Measurements from ENCODE around the gene PGM2.

PGM2 gene

DNA sequence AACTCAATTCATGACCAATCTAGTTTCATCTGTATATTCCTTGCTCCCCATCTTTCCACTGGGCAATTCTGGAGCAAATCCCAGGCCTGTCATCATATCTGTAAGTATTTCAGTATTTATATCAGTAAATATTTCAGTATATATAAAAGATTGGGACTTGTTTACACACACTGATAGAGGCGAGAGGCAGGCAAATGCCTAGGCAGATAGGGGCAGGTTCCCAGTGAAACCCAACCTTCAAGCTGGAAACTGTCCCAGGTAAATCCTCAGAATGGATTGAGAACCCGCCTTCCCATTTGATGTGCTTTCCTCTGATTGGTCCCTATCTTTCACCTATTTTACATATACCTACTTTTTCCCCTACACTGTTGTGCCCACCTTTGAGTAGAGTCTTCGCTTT lies 40.6 kb downstream of the PGM2 start:
- DNase-seq: no peak

DNA sequence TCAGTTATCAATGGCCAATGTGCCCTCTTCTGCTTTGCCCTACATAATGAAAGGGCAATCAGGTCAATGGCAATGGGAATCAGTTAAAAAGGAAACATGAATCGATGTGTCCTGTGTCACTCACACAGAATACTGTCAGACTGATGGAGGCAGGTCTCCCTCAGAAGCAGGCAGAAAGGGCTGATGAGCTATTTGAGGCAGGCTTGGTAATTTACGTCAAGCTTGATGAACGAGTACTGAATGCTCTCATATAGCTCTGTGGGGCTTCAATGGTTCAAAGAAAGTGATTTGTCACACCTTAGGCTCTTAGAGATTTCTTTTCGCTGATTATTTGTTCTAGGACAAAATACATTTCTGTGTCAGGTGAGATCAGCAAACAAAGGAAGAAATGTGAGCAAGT lies 41.8 kb downstream of the PGM2 start:
- DNase-seq: no peak

DNA sequence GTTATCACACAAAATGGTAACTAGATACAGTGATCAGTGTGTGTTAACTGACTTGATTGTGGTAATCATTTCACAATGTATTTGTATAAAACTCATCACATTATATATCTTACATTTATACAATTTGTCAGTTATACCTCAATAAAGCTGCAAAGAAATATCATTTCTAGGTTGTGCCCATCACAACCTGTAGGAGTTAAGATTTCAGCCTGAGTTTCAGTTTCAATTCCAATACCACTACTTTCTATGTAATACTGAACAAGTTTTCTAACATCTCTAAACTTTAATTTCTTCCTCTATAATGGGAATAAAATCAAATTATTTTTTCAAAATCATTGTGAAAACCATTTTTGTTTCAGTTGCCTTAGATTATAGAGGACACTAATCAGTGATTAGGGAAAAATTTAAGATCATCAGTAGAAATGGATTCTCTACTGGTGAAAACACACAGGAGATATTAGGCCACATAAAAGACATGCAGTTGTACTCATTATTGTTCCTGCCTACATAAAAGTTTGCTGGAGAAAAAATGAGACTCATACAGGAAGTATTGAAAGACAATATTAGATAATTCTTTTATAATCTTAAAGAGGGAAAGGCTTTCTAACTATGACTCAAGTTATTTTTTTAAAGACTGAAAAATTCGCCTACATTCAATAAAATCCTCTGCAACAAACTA lies 46.0 kb downstream of the PGM2 start:
- DNase-seq: no peak

DNA sequence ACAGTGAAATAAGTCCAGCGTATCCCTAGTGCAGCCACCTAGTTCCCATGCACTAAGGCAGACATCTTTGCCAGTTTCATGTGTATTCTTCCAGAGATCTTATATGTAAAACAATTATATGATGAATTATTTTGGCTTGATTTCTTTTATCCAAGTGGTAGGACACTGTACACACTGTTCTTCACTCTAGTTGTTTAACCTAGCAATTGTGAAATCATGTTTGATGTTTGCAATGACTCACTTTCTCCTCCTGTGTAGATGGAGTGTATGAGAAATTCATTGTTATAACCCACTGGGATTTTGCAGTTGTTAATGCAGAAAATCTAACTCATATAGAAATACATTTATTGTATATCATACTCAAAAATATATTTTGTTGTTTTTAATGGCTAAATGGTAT lies 46.9 kb downstream of the PGM2 start:
- peak; percentile 62 for DNase-seq

DNA sequence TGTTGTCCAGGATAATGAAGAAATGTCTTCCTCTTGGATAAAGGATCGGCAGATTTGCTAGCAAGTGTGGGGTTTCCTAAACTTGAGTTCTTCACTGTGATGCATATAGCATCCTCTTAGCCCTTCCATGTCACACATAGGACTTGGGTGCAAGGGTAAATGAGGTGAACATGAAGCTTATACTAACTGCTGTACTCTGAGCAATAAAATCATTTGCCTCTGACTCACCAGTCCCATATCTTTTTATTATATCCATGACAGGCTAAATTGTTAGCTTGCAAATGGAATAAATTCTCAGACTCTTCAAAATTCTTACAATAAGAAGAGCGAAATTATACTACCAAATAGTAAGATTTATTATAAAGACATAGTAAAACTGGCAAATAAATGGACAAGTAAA lies 49.7 kb downstream of the PGM2 start:
- peak; percentile 4 for DNase-seq

DNA sequence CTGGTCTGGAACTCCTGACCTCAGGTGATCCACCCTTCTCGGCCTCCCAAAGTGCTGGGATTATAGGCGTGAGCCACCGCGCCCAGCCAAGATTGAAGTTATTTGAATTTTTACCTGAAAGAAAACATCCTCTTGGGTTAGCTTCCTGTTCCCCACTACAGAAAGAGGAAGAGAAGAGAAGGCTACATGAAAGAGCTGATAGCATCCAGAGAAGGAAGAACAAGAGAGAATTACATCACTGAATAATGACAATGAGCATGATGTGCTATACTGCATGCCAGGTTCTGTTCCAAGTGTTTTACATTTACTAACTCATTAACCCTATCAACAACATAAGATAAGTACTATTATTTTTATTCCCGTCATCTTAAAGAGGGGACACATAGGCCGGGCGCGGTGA lies 52.9 kb downstream of the PGM2 start:
- no peak for DNase-seq

DNA sequence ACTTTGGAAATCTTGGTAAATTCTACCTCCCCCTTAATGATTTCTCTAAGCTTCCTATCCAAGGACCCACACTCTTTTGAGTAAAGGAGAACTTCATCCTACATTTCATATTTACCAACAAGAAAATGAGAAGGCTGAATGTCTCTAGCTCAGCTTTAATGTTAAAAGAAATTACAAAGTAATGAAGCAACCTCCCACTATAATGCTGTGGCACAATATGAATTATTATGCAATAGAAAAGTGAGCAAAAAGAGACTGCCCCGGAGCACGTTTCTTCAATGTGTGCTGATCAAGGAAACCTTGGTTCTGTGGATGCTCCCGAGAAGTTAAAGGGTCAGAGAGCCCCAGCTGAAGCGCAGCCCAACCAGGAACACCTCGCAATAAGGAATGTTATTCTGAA lies 55.3 kb downstream of the PGM2 start:
- DNase-seq: no peak

DNA sequence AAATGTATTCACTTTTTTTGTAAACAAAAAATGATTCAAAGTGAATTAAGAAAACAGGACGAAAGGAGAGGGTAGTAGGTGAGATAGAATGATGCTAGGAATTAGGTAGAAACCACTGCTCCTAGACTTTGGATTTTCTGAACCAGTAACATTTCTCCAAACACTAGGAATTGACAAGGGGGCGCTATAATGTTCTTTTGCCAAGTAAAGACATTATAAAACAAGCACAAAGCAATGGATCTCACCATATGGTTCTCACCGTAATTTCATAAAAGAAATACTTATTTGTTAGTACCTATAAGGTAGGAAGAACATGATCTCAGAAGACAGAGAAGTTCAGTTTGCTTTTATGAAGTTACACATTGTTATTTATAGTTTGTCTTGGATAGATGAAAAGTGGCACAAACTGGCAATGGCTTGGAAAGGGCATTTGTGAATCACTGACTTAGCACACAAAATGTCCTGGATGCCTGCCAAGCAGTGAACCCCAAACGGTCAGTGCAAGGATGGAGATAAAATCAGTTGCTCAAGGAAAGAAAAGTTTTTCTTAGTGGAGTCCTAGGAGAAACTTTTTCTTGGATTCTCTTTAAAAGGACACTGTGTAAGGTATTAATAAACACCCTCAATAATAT lies 56.3 kb downstream of the PGM2 start:
- DNase-seq: peak; percentile 19

DNA sequence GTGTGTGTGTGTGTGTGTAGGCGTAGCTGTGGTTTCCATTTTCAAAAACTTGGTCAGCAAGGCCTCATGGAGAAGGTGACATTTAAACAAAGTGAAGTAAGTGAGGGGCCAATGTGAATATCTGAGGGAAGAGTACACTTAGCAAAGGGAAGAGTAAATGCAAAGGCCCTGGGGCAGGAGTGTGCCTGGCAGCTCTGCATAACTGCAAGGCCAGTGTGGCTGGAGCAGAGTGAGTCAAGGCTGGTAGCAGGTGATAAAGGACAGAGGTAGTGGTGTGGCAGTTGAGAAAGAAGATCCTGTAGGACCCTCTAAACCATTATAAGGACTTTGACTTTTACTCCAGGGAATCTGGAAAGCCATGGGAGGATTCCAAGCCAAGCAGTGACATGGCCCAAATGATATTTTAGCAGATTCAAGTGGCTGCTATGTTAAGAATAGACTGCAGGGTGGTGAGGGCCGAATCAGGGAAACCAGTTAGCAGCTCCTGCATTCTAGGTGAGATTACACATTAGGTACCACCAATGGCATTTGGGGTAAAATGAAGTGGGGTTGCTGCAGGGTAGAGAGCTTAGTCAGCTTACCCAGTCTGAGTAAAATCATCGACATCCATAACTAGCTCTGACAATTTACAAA lies 58.5 kb downstream of the PGM2 start:
- DNase-seq: peak; percentile 7

DNA sequence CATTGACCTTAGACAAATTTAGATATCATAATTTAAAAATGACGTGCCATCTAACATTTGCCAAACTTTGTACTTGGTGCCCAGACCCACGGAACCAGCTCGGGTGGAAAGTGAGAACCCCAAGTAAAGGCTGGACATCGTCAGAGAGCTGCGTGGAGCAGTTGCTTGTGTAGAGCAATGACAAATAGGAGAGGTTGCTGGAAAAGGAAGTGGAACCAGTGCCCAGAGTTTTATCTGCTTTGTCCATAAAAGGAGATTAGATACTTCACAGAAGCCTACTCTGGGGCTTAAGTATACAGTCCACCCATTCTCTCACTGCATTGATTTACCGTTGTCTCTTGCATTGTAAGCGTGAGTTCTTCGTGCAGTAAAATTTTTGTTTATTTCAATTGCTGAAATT lies 59.0 kb downstream of the PGM2 start:
- peak; percentile 51 for DNase-seq

DNA sequence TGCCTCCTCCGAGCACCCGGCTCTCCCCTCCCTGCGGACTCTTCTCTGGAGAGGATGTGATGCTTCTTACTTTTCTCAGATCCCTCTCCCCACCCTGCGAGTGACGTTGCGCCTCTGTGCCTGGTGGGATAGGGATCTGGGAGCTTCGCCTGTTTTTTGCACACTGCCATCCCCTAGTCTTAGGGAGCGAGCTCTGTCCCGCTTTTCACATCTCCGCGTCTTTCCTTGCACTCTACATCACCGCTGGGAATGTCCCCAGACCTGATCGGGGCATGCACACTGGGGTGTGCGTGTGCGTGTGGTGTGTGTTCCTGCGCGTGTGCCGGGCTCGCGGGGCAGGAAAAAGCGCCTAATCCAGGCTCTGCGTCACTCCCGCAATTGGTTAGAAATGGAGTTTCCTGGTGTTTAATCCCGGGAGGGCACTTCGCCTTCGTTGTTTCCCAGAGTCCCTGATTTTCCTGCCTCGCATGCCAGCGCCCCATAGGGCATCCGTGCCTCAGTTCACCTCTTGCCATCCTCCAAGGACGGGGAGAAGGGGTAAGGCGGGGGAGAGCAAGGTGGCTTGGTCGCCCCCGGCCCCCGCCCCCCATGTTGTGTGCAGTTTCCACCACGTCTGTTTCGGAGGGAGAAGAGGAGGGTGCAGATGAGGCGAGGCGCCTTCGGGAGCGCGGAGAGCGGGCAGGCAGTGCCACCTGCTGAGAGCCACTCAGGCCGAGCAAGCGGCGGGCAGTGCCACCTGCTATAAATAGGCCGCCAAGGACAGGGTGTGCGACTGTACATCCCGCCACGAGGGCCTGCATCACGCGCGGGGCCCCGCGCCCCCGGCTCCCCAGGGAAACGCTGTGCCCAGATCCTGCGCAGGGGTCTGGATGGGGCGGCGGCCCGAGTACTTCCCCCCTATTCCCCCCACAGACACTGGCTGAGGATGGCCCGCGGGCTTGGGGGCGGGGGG lies 63.6 kb downstream of the PGM2 start:
- DNase-seq: no peak

DNA sequence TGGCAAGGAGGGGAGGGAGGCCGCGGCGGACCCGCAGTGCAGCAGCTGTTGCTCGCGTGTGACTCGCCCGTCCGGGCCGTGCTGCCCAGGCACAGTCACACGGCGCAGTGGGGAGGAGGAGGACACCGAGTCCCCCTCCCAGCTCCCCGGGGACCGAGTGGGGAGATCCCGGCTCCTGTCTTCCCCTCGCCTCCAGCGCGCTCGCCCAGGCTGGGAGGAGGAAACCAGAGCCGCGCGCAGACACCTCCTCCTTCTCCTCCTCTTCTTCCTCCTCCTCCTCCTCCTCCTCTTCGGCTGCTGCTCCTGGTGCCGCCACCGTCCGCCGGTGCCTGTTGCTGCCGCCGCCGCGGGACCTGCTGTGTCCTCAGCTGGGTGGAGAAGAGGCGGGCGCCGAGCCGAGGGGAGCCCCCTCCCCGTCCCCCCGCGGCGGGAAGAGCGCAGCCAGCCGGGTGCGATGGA lies 64.3 kb downstream of the PGM2 start, which contains the start of gene TBC1D1:
TBC1D1 (plus strand) TSS at position 284 of the 459 bp plus-strand sequence. CDS start 11,012 bp downstream, outside the sequence.
- no peak for DNase-seq

DNA sequence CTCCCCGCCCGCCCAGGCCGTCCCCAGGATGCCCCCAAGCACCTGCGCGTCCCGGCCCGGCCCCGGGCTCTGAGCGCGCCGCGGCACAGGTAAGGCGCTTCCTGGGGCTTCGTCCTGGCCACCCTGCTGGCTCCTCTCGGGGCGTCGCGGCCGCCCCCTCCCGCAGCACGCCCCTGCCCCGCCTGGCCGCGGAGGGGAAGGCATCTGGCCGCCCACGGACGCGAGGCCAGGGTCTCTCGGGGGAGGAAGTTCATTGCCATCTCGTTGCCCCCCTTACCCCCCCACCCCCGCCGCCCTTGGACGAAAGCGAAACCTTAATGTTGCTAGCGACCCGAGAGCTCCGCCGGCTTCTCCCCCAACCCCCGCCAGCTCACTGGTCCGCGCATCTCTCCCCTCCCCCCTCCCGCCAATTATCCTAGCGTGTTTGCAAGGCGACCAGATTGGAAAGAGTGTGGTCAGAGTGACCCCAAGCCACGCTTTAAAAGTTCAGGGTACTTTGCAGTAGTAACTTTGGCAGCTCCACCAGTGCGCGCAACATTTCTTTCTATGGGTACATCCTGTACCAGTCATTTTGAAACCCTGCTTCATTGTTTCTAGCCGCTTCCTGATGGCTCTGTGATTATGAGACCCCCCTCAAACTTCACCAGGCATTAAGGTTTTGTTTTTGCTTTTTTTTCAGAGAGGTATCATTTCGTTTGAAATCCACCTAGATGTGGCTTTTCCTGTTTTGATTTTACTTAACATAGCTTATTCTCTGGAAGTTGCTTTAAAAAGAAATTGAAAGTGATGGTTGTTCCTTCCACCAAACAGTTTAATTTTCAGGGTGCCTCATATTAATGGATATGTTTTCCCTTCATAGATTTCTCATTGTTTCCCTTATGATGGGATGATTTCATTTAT lies 65.0 kb downstream of the PGM2 start:
- DNase-seq: no peak

DNA sequence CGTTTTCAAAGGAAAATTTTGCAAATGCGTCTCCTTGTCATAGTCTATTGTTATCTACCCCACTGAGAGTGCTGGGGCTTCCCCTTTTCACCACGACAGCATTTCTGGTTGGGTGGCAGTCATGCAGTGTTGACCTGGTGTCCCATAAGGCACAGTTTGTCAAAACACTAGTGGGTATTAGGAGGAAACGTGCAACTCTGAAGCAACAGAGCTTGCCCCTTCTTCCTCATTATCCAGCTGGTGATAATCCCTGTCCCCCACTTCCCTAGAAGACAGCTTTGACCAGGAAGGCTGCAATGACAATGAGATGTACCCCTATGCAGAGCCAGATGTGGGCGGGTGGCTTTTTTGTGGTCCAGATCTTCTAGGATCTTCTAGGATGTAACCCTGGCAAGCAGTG lies 66.2 kb downstream of the PGM2 start:
- no peak for DNase-seq

DNA sequence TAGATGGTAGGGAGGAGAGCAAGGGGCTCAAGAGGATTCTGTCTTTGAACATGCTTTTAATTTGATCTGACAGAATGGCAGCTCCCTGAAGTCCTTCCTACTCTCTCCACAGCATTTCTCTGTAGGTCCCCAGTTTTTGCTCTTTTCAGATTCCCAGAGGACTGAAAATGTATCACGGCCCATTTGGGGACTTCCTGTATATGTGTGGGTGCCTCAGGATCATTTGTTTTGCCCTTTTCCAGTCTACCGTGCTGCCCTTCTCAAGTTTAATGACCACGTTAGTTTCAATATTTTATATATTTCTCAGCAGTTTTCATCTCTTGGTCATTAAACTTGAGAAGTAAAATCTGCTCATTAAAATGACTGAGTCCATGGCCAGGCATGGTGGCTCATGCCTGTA lies 66.7 kb downstream of the PGM2 start:
- DNase-seq: no peak

DNA sequence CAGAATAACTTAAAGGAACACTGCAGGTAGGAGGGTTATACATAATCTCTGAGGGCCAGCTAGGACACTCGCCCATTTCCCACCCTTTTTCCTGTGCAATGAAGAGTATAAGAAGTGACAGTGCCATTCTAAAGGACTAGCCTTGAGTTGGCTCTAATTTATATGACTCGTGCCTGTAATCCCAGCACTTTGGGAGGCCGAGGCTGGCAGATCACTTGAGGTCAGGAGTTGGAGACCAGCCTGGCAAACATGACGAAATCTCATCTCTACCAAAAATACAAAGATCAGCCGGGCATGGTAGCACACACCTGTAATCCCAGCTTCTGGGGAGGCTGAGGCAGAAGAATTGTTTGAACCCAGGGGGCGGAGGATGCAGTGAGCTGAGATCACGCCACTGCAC lies 68.8 kb downstream of the PGM2 start:
- DNase-seq: no peak

DNA sequence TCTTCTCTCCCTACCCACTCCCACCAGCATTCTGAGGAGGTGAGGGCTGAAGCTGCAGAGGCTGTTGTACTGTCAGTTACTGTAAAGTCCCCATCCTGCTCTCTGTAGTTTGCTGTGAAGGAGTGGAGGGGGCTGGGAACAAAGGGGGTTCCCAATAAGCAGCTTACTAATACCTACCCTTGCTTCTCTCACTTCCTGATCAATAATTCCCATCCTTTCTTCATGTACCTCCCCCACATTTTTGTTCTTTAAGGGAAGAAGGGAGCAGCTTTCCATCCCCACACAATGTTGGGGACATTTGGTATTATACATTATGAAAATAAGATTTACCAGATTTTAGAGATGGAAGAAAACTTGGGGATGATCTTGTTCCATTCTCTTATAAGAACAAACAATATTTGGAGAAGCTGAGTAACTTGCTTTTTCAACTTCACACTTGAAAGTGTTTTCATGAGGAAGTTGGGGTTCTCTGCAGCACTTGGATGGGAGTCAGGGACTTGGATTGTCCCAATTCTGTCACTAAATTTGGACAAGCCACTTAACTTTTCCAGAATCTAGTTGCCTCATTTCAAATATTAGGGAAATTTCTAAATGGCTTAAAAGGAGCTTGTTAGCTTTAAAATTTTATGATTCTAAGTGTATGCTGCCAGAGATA lies 69.8 kb downstream of the PGM2 start:
- no peak for DNase-seq

DNA sequence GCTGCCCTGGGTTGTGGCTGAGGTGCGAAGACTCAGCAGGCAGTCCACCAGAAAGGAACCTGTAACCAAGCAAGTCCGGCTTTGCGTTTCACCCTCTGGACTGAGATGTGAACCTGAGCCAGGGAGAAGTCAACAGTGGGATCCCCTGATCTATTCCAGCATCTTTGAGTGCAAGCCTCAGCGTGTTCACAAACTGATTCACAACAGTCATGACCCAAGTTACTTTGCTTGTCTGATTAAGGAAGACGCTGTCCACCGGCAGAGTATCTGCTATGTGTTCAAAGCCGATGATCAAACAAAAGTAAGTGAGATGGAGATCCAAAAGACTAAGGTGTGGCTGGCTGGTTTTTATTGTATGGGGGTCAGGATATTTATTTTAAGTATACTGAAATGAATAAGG lies 75.7 kb downstream of the PGM2 start:
- no peak for DNase-seq

DNA sequence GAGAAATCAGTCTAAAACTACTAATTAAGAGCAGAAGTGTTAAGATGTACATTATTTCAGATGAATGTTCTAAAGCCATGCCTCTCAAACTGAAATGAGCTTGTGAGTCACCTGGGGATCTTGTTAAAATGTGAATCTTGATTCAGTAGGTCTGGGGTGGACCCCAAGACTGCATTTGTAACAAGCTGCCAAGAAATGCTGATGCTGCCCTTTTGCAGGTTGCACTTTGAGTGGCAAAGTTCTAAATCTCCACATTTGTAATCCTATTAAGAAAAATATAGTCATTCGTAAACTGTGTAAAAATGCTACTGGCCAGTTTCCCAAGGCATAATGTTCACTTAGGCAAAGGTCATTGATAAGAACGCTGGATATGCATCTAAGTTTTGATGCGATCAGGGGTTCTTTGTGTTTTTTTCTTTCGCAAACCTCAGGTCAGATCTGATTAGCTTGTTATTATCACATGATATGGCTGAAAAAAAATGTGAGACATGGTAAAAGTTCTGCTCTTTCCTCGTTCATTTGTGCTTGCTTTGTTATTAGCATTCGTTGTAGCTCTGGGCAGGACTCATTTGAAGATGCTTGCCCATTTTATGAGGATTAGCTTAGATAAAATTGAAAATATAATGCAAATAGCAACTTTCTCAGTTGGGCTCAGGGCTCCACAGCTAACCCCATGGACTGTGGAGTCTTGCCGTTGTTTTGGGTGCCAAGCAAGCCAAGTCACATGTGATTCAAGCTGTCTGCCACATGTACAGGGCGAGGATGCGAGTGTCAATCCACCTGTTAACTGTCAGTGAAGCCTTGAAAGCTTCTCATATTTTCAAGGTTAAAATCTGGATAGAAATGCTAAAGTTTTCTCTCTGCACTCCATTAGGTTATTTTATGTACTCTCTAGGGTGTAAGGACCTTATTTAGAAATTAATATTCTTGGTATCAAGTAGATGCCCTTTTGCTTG lies 76.5 kb downstream of the PGM2 start:
- DNase-seq: no peak

DNA sequence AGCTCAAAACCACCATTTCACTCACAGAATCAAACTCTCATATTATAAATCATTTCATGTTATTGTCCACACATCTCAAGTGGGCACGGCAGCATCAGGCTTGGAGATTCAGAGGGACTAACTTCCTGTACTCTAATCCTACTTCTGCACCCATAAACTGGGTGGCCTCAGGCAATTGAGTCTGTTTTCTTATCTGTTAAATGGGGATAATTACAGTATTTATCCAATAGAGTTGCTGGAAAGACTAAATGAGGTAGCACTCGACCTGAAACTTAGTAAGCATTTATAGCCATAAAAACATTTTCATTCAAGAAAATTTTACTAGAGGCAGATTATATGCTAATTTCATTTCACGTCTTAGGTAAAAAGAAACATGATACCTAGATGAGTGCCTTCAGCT lies 77.4 kb downstream of the PGM2 start:
- DNase-seq: no peak
